ENCODE measurements around the gene STT3B.
A peak's percentile ranks its signal among the peaks of the same experiment; 100 is the strongest.

STT3B gene

GRCh38 chr3:31654998-31655397 is 122.3 kb downstream of the STT3B start:
- no peak for DNase-seq

- no peak for DNase-seq
These were observed 126.5 kb downstream of the STT3B start for GRCh38 chr3:31659246-31659645.

- DNase-seq, result no peak
These were observed 128.6 kb downstream of the STT3B start for GRCh38 chr3:31661286-31661685.

GRCh38 chr3:31661993-31662670 is 129.4 kb downstream of the STT3B start:
- no peak for DNase-seq

GRCh38 chr3:31664031-31664430 is 131.3 kb downstream of the STT3B start:
- no peak for DNase-seq

GRCh38 chr3:31667582-31667981 is 134.9 kb downstream of the STT3B start:
- DNase-seq, result no peak

- no peak for DNase-seq
These were observed 135.5 kb downstream of the STT3B start for GRCh38 chr3:31668242-31668641.

GRCh38 chr3:31670136-31670535 is 137.4 kb downstream of the STT3B start:
- DNase-seq, result peak in 1 of 2 donors; percentile 5

GRCh38 chr3:31670722-31671121 is 138.0 kb downstream of the STT3B start:
- DNase-seq, result no peak

GRCh38 chr3:31671451-31671850 is 138.7 kb downstream of the STT3B start:
- DNase-seq, result no peak

GRCh38 chr3:31671976-31672375 is 139.3 kb downstream of the STT3B start:
- DNase-seq, result no peak

- DNase-seq, result no peak
These were observed 141.2 kb downstream of the STT3B start for GRCh38 chr3:31673950-31674349.

- DNase-seq, result no peak
These were observed 143.8 kb downstream of the STT3B start for GRCh38 chr3:31676556-31676955.

- no peak for DNase-seq
These were observed 147.5 kb downstream of the STT3B start for GRCh38 chr3:31680072-31680870.
